HCT116 (cell line): ENCODE data around the gene SCN3B. TPM values are rescaled to one million over a fixed set of nuclear protein-coding genes. Genes with fewer than 3 reads are reported as not detected.
"Not testable (repeated sequence)": the region's sequence is repeated elsewhere in the genome, so short reads cannot be mapped to it uniquely, and the experiment has no call there.

Source experiments
- ATAC-seq: fragments of 200-7000 bp; cut with Tn5 transposase; 2 replicates; pipeline ENCODE4 v1.9.1; 2020; ENCODE audit warnings: mild to moderate bottlenecking, moderate library complexity
- BruUV-seq: library from RNA; stranded (reverse); fragments of 400-500 nt; replicated peaks from 2 replicates; lab custom pipeline; 2021; lab: Mats Ljungman, UMichigan
- CTCF ChIA-PET: fragments of 300-600 bp; sonication (Branson Sonifier 250); formaldehyde crosslinking; loops from one replicate; lab custom pipeline; 2021; ENCODE audit warnings: antibody characterized with exemption; lab: Charles Lee
- POLR2A ChIA-PET: fragments of 300-600, 350-600 bp; sonication (Branson Sonifier 250); formaldehyde crosslinking; loops from one replicate; lab custom pipeline; 2021; ENCODE audit warnings: antibody characterized with exemption; lab: Charles Lee
- RAD21 ChIA-PET, 2 experiments: fragments of 300-600 bp; sonication (Branson Sonifier 250); formaldehyde crosslinking; loops; one replicate each; lab custom pipeline; 2023; ENCODE audit warnings: low total read pairs in 2 of 2; ENCODE audit not compliant: uncharacterized antibody in 2 of 2, unreplicated experiment in 2 of 2, low non-redundant PET in 1 of 2; lab: Charles Lee
- DNase-seq: peaks from one replicate; pipeline ENCODE4 v3.0.0-alpha.2; 2010; ENCODE audit warnings: low read depth, low spot score
- H2AFZ ChIP-seq: fragments of 200-600 bp; shearing (Covaris generic), sonication (generic); 2 replicates; pipeline ENCODE4 v1.6.1; 2017; ENCODE audit warnings: low read depth, mixed run types, mixed read lengths, antibody characterized with exemption, low read length; ENCODE audit not compliant: poor library complexity, severe bottlenecking
- H3K27ac ChIP-seq: 2 replicates; pipeline ENCODE4 v1.5.1; 2012; ENCODE audit warnings: low read depth, low read length
- H3K27me3 ChIP-seq: fragments of 200-600 bp; sonication (generic); 2 replicates; pipeline ENCODE4 v1.6.1; 2016; ENCODE audit warnings: mixed run types, low read length, mixed read lengths; ENCODE audit not compliant: insufficient read depth
- H3K36me3 ChIP-seq, 2 experiments: fragments of 200-500 bp in 1 of 2; fragments of 200-600 bp in 1 of 2; sonication (Bioruptor generic) in 1 of 2; sonication (generic) in 1 of 2; 2 replicates each; pipeline versions ENCODE4 v1.5.1 to v1.6.1; 2014 to 2016; ENCODE audit warnings: low read length in 2 of 2, inconsistent platforms in 1 of 2, mixed read lengths in 1 of 2, mixed run types in 1 of 2; ENCODE audit not compliant: insufficient read depth in 2 of 2, control insufficient read depth in 1 of 2
- H3K4me1 ChIP-seq, 2 experiments: fragments of 200-600 bp in 1 of 2; sonication (generic) in 1 of 2; 2 replicates each; pipeline versions ENCODE4 v1.5.1 to v1.6.1; 2012 to 2017; ENCODE audit warnings: low read length in 2 of 2, inconsistent platforms in 1 of 2, mild to moderate bottlenecking in 1 of 2, mixed read lengths in 1 of 2, mixed run types in 1 of 2, moderate library complexity in 1 of 2; ENCODE audit not compliant: insufficient read depth in 2 of 2, control insufficient read depth in 1 of 2
- H3K4me2 ChIP-seq: fragments of 200-600 bp; sonication (generic); 2 replicates; pipeline ENCODE4 v1.6.1; 2017; ENCODE audit warnings: mixed run types, low read length, mixed read lengths
- H3K4me3 ChIP-seq, 2 experiments: fragments of 200-600 bp in 1 of 2; sonication (generic) in 1 of 2; replicated peaks in 1 of 2; 2 replicates each; pipeline ENCODE4 v1.5.1; 2011 to 2016; ENCODE audit warnings: low read length in 2 of 2, control low read depth in 1 of 2, low read depth in 1 of 2, mild to moderate bottlenecking in 1 of 2, mixed read lengths in 1 of 2, mixed run types in 1 of 2
- H3K79me2 ChIP-seq: fragments of 200-600 bp; sonication (generic); 2 replicates; pipeline ENCODE4 v1.6.1; 2017; ENCODE audit warnings: mild to moderate bottlenecking, mixed run types, low read length, moderate library complexity, mixed read lengths; ENCODE audit not compliant: insufficient read depth
- H3K9ac ChIP-seq: fragments of 200-600 bp; sonication (generic); 2 replicates; pipeline ENCODE4 v1.6.1; 2016; ENCODE audit warnings: low read length, mixed read lengths
- H3K9me2 ChIP-seq: fragments of 200-600 bp; sonication (generic), shearing (Covaris generic); 2 replicates; pipeline ENCODE4 v1.6.1; 2017; ENCODE audit warnings: mixed run types, mild to moderate bottlenecking, moderate library complexity; ENCODE audit not compliant: insufficient read depth
- H3K9me3 ChIP-seq, 2 experiments: fragments of 200-500 bp in 1 of 2; fragments of 200-600 bp in 1 of 2; sonication (Bioruptor generic) in 1 of 2; sonication (generic) in 1 of 2; 2 replicates each; pipeline ENCODE4 v1.6.1; 2014 to 2017; ENCODE audit warnings: low read length in 2 of 2, mixed read lengths in 2 of 2, inconsistent platforms in 1 of 2, low read depth in 1 of 2, mild to moderate bottlenecking in 1 of 2, mixed run types in 1 of 2, moderate library complexity in 1 of 2; ENCODE audit not compliant: control insufficient read depth in 1 of 2, insufficient read depth in 1 of 2
- H4K20me1 ChIP-seq: fragments of 200-600 bp; sonication (generic), shearing (Covaris generic); 2 replicates; pipeline ENCODE4 v1.6.1; 2017; ENCODE audit warnings: mixed run types, mild to moderate bottlenecking, moderate library complexity; ENCODE audit not compliant: insufficient read depth
- CBX3 ChIP-seq: IDR thresholded peaks from 2 replicates; pipeline ENCODE4 v1.6.1; 2012; ENCODE audit warnings: low read depth
- CTCF ChIP-seq, 3 experiments: fragments of 200-600 bp in 1 of 3; sonication (generic) in 1 of 3; IDR thresholded peaks in 2 of 3; conservative IDR thresholded peaks in 1 of 3; 2 replicates each; pipeline ENCODE4 v1.5.1; 2012 to 2017; ENCODE audit warnings: low read depth in 2 of 3, low read length in 2 of 3, antibody characterized with exemption in 1 of 3, borderline replicate concordance in 1 of 3, control low read depth in 1 of 3, mild to moderate bottlenecking in 1 of 3, mixed read lengths in 1 of 3, mixed run types in 1 of 3, moderate library complexity in 1 of 3; ENCODE audit not compliant: insufficient read depth in 1 of 3
- EGR1 ChIP-seq: IDR thresholded peaks from 2 replicates; pipeline ENCODE4 v1.6.1; 2012; ENCODE audit warnings: low read depth
- ELF1 ChIP-seq: IDR thresholded peaks from 2 replicates; pipeline ENCODE4 v1.6.1; 2012; ENCODE audit warnings: low read depth, borderline replicate concordance
- EZH2 ChIP-seq: fragments of 200-600 bp; sonication (generic); IDR thresholded peaks from 2 replicates; pipeline ENCODE4 v1.6.1; 2017; ENCODE audit warnings: antibody characterized with exemption, mixed run types
- FOSL1 ChIP-seq: IDR thresholded peaks from 2 replicates; pipeline ENCODE4 v1.6.1; 2012; ENCODE audit warnings: low read depth
- POLR2A ChIP-seq: IDR thresholded peaks from 2 replicates; pipeline ENCODE4 v1.7.0; 2011; ENCODE audit warnings: borderline replicate concordance; ENCODE audit not compliant: insufficient read depth, insufficient read length; ENCODE audit errors: extremely low read depth
- RAD21 ChIP-seq: IDR thresholded peaks from 2 replicates; pipeline ENCODE4 v1.6.1; 2012; ENCODE audit warnings: low read depth, mild to moderate bottlenecking
- SIN3A ChIP-seq: IDR thresholded peaks from 2 replicates; pipeline ENCODE4 v1.6.1; 2012; ENCODE audit warnings: low read depth
- ZBTB33 ChIP-seq: IDR thresholded peaks from 2 replicates; pipeline ENCODE4 v1.6.1; 2011; ENCODE audit warnings: mild to moderate bottlenecking, low read length, moderate library complexity; ENCODE audit not compliant: insufficient replicate concordance; ENCODE audit errors: extremely low read depth
- ZNF274 ChIP-seq: fragments of 200-500 bp; sonication (Bioruptor generic); IDR thresholded peaks from 2 replicates; pipeline ENCODE4 v1.6.1; 2014; ENCODE audit warnings: mild to moderate bottlenecking, low read depth, low read length, inconsistent platforms
- intact Hi-C: fragments of 100-400 bp; cut with micrococcal nuclease; formaldehyde crosslinking; loops from 2 replicates; pipeline ENCODE4 v1.10.0; 2022
- total RNA-seq: library from RNA; stranded (reverse); gene quantifications from one replicate; pipeline ENCODE4 v1.2.1, GENCODE V29; 2021; ENCODE audit not compliant: unreplicated experiment
- TF ChIP-seq, protein P1 (sequence below): IDR thresholded peaks from 2 replicates; pipeline ENCODE4 v1.6.1; 2012; ENCODE audit warnings: low read depth

The SCN3B gene
- total RNA-seq, 1 experiment from 2014 or later: 0.05 TPM

- RAD21 ChIA-PET: no interaction called here
- H3K27ac ChIP-seq: no peak overlapping the region
- BruUV-seq: no TSS peak
- POLR2A ChIA-PET: no interaction called here
- H3K4me1 ChIP-seq: no peaks in the 10 kb centered on the region
- H3K4me3 ChIP-seq: no peak overlapping the region
- H3K9me3 ChIP-seq: no peaks in the 10 kb centered on the region
- no peaks in the 10 kb centered on the region for H3K79me2 ChIP-seq
- H3K9ac ChIP-seq: no peak overlapping the region
- CTCF ChIA-PET: no interaction called here
- H4K20me1 ChIP-seq: no peaks in the 10 kb centered on the region
- H3K4me2 ChIP-seq: no peak overlapping the region
- intact Hi-C loops: no loop called here
- DNase-seq: no peak
- no peak overlapping the region for H2AFZ ChIP-seq
- peaks cover 21% of the 10 kb centered on the region; the same call in 1 of the 2 replicates for H3K27me3 ChIP-seq
- no peak for ATAC-seq
- peaks cover 3% of the 10 kb centered on the region; the same call in 1 of the 2 replicates for H3K9me2 ChIP-seq
- TF ChIP-seq SIN3A (no peak), CBX3 (no peak), EGR1 (no peak), ZNF274 (no peak), ELF1 (no peak), RAD21 (no peak), FOSL1 (no peak), POLR2A (no peak), ZBTB33 (no peak), EZH2 (no peak), CTCF (IDR thresholded peaks at IDR 0.05 in 2 of 3, conservative IDR thresholded peaks at IDR 0.05 in 1 of 3; ENCODE audit: borderline replicate concordance in 1 of 3, insufficient read depth in 1 of 3, low read depth in 2 of 3, low read length in 2 of 3) (no peak)
- TF ChIP-seq, protein P1, sequence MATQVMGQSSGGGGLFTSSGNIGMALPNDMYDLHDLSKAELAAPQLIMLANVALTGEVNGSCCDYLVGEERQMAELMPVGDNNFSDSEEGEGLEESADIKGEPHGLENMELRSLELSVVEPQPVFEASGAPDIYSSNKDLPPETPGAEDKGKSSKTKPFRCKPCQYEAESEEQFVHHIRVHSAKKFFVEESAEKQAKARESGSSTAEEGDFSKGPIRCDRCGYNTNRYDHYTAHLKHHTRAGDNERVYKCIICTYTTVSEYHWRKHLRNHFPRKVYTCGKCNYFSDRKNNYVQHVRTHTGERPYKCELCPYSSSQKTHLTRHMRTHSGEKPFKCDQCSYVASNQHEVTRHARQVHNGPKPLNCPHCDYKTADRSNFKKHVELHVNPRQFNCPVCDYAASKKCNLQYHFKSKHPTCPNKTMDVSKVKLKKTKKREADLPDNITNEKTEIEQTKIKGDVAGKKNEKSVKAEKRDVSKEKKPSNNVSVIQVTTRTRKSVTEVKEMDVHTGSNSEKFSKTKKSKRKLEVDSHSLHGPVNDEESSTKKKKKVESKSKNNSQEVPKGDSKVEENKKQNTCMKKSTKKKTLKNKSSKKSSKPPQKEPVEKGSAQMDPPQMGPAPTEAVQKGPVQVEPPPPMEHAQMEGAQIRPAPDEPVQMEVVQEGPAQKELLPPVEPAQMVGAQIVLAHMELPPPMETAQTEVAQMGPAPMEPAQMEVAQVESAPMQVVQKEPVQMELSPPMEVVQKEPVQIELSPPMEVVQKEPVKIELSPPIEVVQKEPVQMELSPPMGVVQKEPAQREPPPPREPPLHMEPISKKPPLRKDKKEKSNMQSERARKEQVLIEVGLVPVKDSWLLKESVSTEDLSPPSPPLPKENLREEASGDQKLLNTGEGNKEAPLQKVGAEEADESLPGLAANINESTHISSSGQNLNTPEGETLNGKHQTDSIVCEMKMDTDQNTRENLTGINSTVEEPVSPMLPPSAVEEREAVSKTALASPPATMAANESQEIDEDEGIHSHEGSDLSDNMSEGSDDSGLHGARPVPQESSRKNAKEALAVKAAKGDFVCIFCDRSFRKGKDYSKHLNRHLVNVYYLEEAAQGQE: no peak
- H3K36me3 ChIP-seq: no peaks in the 10 kb centered on the region
These were observed 10.9 kb upstream of the SCN3B start for GRCh38 chr11:123665306-123665705.

- intact Hi-C loops, H3K4me2 ChIP-seq, H3K79me2 ChIP-seq, H3K27me3 ChIP-seq, H3K9me2 ChIP-seq, H3K27ac ChIP-seq, BruUV-seq, DNase-seq, H2AFZ ChIP-seq, ATAC-seq, H3K4me1 ChIP-seq, H3K4me3 ChIP-seq, CTCF ChIA-PET, H4K20me1 ChIP-seq, H3K9me3 ChIP-seq, POLR2A ChIA-PET, RAD21 ChIA-PET, H3K9ac ChIP-seq, H3K36me3 ChIP-seq: not testable (repeated sequence)
These were observed 5.5 kb upstream of the SCN3B start for GRCh38 chr11:123659965-123660364.
